H1 (cell line): Measurements from ENCODE around the gene PPARD. TPM values are rescaled to one million over a fixed set of nuclear protein-coding genes. Genes with fewer than 3 reads are reported as not detected.

Experiments used
- BCL11A ChIP-seq, 2 experiments: IDR thresholded peaks; one replicate each; pipeline ENCODE4 v1.6.1; 2011; ENCODE audit warnings: low read depth in 2 of 2, low read length in 2 of 2, mild to moderate bottlenecking in 2 of 2
- CHD1 ChIP-seq: IDR thresholded peaks from 2 replicates; pipeline ENCODE4 v1.6.1; 2012; ENCODE audit warnings: low read depth, low read length, improper control_type of control experiment
- CHD7 ChIP-seq: fragments of 300-600 bp; sonication (generic); IDR thresholded peaks from 2 replicates; pipeline ENCODE4 v1.7.1; 2012; ENCODE audit warnings: low read length, moderate library complexity, mild to moderate bottlenecking, inconsistent platforms; ENCODE audit not compliant: insufficient replicate concordance
- CTCF ChIP-seq, 3 experiments: IDR thresholded peaks; 1 replicate in 2 of 3; 2 replicates in 1 of 3; pipeline versions ENCODE4 v1.5.1 to v1.6.1; 2011; ENCODE audit warnings: low read length in 3 of 3, mild to moderate bottlenecking in 3 of 3, inconsistent platforms in 2 of 3, low read depth in 1 of 3, moderate library complexity in 1 of 3; ENCODE audit not compliant: insufficient read depth in 1 of 3; ENCODE audit errors: control extremely low read depth in 1 of 3
- HDAC6 ChIP-seq: IDR thresholded peaks from one replicate; pipeline ENCODE4 v1.7.1; 2012; ENCODE audit warnings: low read depth, mild to moderate bottlenecking, inconsistent platforms, low read length, moderate library complexity
- KDM5A ChIP-seq: fragments of 200-600 bp; IDR thresholded peaks from 2 replicates; pipeline ENCODE4 v1.7.1; 2012; ENCODE audit warnings: mild to moderate bottlenecking, low read length, inconsistent platforms, mixed read lengths
- NRF1 ChIP-seq: IDR thresholded peaks from 2 replicates; pipeline ENCODE4 v1.6.1; 2011; ENCODE audit warnings: mild to moderate bottlenecking, low read depth, low read length, improper control_type of control experiment
- RFX5 ChIP-seq: IDR thresholded peaks from 2 replicates; pipeline ENCODE4 v1.6.1; 2011; ENCODE audit warnings: low read depth, low read length, improper control_type of control experiment, borderline replicate concordance
- polyA plus RNA-seq, 7 experiments: library from polyadenylated mRNA; depleted of rRNA in 3 of 7; stranded (reverse) in 5 of 7; unstranded in 2 of 7; fragments of >200 nt in 5 of 7; fragments of 200-250 nt in 2 of 7; gene quantifications; 1 replicate in 5 of 7; 2 replicates in 1 of 7; 4 replicates in 1 of 7; pipeline versions ENCODE4 v1.2.1 to v1.2.3, GENCODE V29; 2011 to 2013; ENCODE audit warnings: missing spikeins in 2 of 7, mixed read lengths in 2 of 7
- total RNA-seq: library from RNA; stranded (reverse); fragmentation: NEBNext Ultra II Directional; extraction: Animal tissue kit (Norgen Biotek cat#: 25700); gene quantifications from 2 replicates; pipeline ENCODE4 v1.2.1, GENCODE V29; 2021

PPARD gene
- total and polyA plus RNA-seq, 2 of the 8 experiments (the other 6 are each of a cell fraction or from before 2014, with no cell fraction given) = 14.6 to 14.9 TPM

GRCh38 chr6:35425284-35425683 is 82.9 kb downstream of the PPARD start (continued):
- no peak for TF ChIP-seq CHD7
- no peak for TF ChIP-seq CTCF (IDR thresholded peaks at IDR 0.05; ENCODE audit: control extremely low read depth in 1 of 3, insufficient read depth in 1 of 3, low read depth in 1 of 3, low read length in 3 of 3)
- TF ChIP-seq RFX5 = no peak
- no peak for TF ChIP-seq CHD1
- no peak for TF ChIP-seq BCL11A (IDR thresholded peaks at IDR 0.05; ENCODE audit: low read depth in 2 of 2, low read length in 2 of 2)
- TF ChIP-seq HDAC6 = no peak
- no peak for TF ChIP-seq KDM5A
- no peak for TF ChIP-seq NRF1
